Islet precursor cell (in vitro differentiated cells): ENCODE results near the gene SERPINI2.
A peak's percentile ranks its signal among the peaks of the same experiment; 100 is the strongest.

ENCODE experiments used
- DNase-seq: peaks from one replicate; pipeline ENCODE4 v3.0.0-alpha.2; 2018

The SERPINI2 gene, protein sequence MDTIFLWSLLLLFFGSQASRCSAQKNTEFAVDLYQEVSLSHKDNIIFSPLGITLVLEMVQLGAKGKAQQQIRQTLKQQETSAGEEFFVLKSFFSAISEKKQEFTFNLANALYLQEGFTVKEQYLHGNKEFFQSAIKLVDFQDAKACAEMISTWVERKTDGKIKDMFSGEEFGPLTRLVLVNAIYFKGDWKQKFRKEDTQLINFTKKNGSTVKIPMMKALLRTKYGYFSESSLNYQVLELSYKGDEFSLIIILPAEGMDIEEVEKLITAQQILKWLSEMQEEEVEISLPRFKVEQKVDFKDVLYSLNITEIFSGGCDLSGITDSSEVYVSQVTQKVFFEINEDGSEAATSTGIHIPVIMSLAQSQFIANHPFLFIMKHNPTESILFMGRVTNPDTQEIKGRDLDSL

DNA sequence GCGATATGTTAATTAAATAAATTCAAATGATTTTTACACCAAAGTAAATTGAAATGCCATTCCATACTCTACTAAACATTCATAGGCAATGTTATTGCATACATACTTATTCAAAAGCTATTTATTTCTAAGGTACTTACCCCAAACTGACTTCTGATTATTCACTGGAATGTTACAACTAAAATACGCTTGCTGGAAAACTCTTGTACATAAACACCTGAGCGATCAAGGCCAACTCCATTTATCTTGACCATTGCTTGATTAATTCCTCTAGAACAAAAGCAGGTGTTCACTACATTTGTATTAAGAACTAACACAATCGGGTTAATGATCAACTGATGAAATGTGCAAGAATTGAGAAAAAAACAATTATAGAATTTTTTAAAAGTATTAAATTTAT, at the start of gene SERPINI2:
SERPINI2 (minus strand) TSS at position 180 of the 400 bp plus-strand sequence. CDS start 2,208 bp downstream, outside the sequence.
- DNase-seq, result no peak

DNA sequence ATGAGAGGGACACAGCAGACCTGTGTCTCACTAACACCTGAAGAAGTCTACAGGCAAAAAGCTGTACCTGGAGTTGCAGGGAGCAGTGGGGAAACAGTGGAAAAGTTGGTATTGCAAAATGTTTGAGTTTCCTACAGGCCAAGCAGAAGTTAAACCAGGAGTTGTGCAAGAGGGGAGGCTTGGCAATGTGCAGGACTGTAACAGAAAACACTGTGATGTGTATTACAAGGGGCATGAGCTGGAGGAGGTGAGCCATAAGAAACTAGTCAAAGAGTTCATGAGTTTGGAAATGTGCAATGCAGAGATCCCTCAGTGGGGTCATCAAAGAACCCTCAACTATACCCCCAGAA, 47.1 kb upstream of the SERPINI2 start:
- DNase-seq, result no peak

DNA sequence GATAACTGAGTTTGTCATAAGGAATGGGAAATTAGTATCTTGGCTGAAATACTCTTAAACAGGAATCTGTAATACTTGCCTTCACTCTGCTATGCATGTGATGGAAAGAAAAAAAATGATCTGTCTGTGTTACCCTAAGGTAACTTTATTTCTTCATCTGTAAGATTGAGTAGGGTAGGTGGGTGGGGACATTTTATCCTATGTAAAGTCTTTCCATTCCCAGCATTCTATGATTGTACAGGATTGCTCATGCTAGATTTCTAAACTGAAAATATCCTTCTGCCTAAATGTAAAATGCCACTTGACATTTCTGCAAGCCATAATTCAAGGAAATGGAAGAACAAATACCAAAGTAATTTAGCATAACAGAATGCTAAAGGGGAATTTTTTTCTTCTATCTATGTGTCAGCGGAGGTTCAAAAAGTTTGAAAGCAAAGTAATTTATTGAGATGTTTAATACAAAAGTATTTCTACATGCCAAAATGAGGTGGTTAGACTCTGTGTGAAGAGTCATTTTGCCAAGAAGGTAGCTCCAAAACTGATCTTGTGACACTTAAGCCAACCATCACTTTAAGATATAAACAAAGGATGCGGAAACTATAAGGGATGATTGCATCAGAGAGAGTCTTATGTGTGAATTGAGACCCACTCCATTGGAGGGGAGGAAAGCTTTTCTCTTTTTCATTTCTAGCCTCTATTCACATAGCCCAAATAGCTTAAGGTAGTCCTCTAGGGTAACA, 46.6 kb upstream of the SERPINI2 start:
- DNase-seq, result no peak

DNA sequence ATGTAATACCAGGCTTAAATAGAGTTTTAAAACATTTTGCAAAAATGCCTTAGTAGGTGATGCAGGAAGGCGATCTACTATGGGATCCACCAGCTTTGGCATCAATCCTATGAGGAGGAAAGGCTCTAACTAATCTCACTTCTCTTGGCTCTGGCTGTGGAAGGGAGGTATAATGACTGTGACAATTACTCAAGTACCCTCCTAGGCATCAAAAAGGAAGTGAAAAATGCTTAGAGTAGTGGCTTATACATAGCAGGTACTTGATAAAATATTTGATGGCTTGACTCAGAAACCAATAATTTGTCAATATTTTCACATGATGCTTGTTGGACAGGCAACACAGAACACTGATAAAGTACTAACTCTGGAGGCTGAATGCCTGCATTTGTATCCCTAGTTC, 34.1 kb upstream of the SERPINI2 start:
- no peak for DNase-seq

DNA sequence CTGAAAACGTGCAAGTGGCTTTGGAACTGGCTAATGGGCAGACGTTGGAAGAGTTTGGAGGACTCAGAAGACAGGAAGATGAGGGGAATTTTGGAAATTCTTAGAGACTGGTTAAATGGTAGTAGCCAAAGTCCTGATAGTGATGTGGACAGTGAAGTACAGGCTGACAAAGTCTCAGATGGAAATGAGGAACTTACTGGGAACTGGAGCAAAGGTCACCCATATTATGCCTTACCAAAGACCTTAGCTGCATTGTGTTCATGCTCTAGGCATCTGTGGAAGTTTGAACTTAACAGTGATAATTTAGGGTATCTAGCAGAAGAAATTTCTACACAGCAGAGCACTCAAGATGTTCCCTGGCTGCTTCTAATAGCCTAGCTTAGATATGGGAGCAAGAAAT, 28.6 kb upstream of the SERPINI2 start:
- DNase-seq, result no peak

DNA sequence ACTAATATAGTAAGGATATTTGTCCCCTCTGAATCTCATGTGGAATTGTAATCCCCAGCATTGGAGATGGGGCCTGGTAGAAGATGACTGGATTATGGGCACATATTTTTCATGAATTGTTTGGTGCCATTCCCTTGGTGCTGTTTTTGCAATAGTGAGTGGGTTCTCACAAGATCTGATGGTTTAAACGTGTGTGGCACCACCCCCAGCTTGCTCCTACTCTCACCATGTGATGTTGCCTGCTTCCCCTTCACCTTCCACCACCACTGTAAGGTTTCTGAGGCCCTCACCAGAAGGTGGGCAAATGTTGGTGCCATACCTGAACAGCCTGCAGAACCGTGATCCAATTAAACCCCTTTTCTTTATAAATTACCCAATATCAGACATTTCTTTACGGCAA, 28.1 kb upstream of the SERPINI2 start:
- no peak for DNase-seq

DNA sequence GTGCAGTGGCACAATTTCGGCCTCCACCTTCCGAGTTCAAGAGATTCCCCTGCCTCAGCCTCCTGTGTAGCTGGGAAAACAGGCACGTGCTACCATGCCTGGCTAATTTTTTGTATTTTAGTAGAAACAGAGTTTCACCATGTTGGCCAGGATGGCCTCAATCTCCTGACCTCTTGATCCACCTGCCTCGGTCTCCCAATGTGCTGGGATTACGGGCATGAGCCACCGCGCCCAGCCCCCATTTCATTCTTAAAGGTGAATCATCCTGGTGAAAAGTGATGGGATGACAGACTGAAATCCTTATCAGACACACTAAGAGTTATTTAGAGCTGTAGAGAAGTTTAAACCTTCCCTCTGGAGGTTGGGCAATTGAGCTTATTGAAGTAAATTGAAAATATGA, 24.1 kb upstream of the SERPINI2 start:
- DNase-seq, result no peak

DNA sequence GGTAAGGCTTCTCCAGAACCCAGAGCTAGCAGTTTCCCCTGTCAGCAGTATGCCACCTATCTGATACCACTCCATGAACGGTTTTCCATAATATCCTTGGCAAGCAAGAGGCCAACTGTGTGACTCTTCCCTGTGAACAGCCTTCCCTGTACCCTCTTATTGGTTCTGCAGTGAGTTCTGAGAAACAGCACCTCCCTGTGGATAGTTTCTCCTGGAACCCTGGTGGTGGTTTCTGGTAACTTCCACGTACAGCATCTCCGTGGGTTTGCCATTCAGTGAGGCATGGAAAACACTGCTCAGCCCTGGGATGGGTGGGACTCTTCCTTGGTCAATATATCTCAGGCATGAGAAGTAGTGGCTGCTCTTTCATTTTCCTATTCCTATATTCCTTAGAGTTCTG, 19.4 kb upstream of the SERPINI2 start:
- DNase-seq, result peak; percentile 63

DNA sequence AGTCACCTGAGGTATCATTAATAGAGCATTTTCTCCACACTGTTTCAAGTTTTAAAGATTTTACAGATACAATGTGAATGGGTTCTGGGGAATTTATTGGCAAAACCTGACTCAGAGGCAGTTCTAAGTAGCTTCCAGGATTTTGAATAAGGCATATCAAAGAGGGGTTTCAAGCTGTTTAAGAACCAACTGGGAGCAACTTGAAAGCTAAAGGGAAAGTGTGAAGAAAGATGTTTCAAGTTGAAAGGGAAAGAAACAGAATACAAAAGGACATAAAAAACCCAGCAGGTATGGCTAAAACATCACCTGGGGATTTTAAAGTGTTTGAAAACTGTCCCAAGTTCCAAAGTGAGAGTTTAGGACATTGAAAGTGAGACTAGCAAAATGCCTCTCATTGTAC, 17.8 kb upstream of the SERPINI2 start:
- no peak for DNase-seq

DNA sequence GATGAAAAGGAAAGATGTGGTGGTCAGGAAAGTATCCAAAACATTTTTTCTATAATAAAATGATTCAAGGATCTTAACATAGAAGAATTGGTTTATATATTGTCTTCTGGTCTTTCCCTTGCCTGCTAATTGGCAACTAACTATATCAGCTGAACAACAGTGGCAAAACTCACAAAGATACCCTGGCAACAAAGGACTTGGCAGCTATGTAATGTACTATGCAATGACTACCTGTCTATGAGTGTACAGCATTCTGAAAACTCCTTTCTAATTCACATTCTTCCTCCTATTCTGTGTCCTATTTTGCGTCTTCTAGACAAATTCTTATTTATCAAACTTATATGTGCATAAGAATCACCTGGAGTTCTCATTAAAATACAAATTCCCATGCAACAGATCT, 15.7 kb upstream of the SERPINI2 start:
- no peak for DNase-seq

DNA sequence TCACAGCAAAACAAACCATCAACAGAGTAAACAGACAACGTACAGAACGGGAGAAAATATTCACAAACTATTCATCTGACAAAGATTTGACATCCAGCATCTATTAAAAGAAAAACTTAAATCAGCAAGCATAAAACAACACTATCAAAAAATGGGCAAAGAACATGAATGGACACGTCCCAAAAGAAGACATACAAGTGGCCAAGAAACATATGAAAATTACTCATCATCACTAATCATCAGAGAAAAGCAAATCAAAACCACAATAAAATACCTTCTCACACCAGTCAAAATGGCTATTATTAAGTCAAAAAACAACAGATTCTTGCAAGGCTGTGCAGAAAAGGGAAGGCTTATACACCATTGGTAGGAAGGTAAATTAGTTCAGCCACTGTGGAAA, 13.7 kb upstream of the SERPINI2 start:
- DNase-seq, result no peak

DNA sequence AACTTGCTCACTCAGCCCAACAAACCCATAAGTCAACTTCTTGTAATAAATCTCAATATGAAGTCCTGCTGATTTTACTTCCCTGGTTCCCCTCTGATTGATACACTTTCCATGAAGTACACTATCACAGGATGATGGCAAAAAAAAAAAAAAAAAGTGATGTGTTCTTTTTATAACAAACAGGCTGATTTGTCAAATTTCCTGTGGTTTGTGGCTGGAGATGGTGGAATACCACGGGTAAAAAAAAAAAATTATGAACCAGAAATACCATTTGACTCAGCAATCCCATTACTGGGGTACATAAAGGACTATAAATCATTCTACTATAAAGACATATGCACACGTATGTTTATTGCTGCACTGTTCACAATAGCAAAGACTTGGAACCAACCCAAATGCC, 10.7 kb upstream of the SERPINI2 start:
- DNase-seq, result no peak

DNA sequence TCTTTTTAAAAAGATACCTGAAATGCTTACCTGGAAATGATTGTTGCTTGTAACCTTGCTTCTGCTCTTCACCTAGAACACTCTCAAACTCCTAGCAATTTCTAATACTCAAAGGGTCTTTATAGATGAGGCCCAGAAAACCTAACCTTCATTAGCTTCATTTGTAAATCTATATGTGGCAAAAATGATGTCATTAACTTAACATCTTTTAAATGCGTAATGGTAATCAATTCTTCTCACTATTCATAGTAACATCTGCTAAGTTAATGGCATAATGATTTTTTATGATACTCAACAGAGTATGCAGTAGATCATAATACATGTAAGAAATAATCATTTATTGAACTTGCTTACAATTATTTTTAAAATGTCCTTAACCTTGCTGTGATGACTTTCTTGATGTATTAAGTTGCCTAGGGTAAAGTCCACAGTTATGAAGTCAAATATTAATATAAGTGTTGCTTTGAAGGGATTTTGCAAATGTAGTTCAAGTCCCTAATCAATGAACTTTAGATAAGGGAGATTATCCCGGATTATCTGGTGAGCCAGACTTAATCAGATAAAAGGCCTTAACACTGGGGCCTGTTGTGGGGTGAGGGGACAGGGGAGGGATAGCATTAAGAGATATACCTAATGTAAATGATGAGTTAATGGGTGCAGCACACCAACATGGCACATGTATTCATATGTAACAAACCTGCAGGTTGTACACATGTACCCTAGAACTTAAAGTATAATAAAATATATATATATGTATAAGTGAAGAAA, 10.1 kb upstream of the SERPINI2 start:
- no peak for DNase-seq

DNA sequence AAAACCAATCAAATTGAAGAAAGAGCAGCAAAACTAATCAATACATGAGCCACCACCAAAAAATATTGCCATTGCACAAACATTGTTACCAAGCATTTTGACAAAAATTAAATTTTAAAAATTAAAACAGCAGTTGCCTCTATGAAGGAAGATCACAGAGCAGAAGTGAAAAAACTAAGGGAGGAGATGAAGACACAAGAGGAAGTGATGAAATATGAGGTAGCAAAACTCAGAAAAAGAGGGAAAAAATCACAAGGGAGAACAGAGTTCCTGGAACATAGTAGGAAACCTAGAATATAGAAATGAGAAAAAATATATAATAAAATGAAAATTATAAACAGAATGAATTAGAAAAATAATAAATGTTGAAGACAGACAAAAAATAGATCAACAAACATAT, 7.3 kb upstream of the SERPINI2 start:
- no peak for DNase-seq

DNA sequence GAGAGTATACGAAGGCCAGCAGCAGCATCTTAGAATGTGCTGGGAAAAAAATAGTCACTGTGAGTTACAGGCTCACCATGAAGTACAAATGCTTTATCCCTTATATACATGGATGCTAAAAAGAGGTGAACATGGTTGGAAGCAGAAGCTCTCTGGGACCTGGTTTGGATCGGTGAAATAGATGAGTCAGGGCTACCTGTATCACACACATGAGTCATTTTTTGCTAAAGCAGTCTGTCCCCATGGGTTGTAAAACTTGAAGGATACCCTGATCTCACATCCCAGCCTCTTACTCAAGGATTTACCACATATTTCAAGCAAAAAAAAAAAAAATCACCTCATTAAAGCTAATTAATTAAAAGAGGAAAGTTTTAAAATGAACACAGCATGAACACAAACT, 6.9 kb upstream of the SERPINI2 start:
- DNase-seq, result no peak

DNA sequence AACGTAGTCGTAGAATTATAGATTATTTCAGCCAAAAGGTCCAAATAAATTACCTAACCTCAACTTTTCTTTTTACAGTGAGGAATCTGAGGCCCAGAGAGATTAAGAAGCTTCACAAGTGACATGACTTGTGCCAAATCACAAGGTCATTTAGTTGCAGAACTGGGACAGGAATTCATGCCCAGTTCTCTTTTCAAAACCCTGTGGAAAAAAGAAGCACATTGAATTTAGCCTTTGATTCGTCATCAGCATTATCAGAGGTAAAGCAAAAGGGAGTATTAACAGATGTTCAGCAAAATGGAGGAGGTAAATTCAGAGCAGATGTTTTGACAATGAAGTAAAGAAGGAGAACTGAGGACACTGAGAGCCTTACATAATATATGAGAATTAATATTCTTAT, 4.5 kb downstream of the SERPINI2 start:
- no peak for DNase-seq

DNA sequence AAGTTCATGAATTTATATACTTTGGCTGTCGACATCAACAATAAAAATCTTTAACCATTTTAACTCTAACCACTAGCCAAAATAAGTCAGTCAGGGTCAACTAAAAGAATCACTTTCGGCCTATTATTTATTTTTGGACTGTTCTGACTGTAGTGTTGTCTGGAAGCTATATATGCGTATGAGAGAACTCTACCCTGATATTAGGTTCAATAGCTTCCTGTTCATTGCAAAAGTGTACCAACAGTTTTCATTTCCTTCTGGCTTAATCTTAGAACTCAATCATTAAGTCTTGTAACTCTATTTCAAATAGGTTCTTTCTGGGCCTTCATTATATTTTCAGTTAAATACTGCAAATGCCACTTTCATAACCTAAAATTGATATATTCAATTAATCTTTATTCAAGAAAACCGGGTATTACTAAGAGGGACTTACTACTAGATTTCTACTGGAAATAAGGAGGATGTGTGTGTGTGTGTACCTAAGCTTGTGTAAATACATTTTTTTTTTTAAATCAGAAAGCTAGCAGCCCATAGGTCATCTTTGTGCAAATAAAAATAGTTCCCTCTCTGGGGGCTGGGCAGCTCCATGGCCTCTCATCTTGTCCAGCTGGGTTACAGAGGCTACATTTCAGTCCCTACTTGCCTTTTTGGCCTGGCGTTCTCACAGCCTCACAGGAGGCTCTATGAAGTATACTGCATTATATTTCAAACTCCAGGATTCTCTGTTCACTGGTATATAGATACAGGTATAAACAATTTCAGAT, 5.8 kb downstream of the SERPINI2 start:
- no peak for DNase-seq

DNA sequence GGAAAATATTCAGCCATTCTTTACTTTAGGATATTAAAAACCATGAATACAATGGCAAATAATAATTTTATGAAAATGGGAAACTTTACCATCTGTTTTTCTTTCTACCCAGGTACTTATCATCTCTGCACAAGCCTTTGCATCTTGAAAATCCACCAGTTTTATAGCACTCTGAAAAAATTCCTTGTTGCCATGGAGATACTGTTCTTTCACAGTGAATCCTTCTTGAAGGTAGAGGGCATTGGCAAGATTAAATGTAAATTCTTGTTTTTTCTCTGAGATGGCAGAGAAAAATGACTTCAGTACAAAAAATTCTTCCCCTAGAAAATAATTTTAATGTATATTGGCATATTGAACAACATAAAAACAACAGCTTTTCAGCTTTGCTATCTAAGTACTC, 6.9 kb downstream of the SERPINI2 start:
- DNase-seq, result no peak

DNA sequence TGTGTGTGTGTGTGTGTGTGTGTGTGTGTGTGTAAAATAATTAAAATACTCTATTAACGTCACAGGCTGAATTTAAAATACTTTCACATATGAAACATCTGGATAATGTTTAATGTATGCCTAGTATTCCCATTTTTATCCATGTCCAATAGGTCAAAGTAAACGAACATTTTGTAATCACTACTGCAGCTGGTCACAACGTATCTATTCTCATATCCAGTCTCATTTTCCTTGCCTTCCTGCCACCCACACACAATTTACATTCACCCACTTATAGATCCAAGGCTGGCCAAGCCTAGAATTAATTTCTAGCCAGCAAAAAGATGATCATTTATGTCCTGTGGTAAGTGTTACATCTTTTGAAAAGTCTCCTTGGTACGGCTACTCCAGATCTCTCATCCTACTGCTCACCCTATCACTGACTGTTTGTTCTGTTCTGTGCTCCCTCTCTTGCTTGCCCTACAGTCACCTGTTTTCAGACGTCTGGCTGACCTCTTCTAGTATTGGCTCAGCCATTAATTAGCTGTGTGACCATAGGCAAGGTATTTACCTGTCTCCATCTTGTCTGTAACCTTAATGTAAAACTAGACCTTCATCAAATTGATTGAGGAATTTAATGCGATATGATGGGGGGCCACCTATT, 17.6 kb downstream of the SERPINI2 start:
- DNase-seq, result no peak

DNA sequence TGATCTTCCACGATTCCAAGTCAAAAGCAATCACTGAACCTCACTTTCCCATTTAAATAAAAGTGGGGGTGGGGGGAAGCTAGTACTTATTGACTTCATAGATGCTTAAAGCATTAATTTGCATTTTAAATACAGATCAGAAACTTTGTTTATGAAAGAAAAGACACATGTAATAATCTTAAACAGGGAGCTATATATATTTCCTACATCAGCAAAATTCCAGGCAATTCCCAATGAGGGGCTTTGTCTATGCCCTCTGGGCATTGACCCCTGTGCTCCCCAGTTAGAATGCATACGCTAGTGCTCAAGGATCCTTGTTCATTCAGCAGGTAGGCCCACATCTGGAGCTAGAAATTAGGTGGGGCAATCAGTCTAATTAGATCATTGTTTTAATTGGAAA, 20.0 kb downstream of the SERPINI2 start:
- no peak for DNase-seq

DNA sequence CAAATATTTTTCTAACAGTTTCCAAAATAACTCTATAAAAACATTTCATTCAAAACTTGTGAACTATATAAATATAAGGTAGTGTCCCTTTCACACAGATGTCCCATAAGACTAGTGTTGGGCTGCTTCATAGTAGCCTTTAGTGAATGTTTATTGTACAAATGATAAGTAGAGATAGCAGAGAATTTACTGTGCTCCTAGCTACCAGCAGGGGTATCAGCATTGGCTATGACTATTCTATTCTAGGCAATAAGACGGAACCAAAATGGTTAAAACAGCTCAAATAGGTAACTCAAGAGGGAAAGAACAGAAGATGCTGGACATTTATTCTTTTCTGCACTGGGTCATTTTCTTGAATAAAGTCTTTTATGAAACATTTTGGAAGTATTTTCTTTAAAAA, 22.6 kb downstream of the SERPINI2 start:
- DNase-seq, result no peak

DNA sequence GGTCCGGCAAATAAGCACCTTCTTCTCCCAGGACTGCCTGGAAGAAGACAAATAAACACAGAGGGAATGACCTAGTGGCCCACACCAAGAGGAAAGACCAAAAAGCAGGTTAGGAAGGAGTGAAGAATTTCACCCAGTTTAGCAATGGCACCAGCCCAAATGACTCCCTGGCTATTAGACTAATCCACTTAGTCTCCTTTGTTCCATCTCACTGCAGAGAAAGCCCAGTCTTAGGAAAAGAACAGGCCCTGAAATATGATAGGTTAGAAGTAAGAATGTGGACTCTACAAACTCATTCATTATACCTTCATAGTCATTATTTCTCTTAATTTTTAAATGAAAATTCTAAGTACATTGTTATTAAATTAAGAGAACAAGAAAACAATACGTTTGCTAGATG, 23.2 kb downstream of the SERPINI2 start:
- no peak for DNase-seq

DNA sequence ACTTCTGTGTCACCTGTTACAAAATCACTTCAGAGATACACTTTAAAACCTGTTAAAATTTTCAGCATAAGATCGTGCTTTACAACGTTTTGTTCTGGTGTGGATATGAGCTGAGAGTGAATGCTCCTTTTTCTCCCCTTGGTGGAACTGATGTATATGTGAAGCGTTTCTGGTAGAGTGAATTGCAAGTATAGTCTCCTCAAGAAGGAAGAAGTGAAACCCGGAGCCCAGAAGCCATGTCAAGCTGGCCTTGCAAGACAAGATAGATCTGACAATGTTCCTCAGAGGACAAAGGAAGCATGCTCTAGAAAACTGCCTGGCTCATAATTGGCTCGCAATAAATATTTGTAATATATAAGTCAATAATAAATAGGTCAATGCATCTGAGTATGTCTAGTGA, 23.6 kb downstream of the SERPINI2 start:
- no peak for DNase-seq
